GM20000 (cell line): ENCODE data around the gene MCTS1.

Experiments
- DNase-seq: peaks from one replicate; pipeline ENCODE4 v3.0.0; 2012; ENCODE audit warnings: low spot score
- CTCF ChIP-seq: IDR thresholded peaks from 2 replicates; pipeline ENCODE4 v1.5.1; 2012; ENCODE audit warnings: mild to moderate bottlenecking, control low read depth; ENCODE audit errors: extremely low read depth, missing control alignments

Gene MCTS1

GRCh38 chrX:120585702-120586101 is 18.2 kb upstream of the MCTS1 start:
- TF ChIP-seq CTCF: no peak
- DNase-seq: no peak

GRCh38 chrX:120604361-120604782 is 471 bp downstream of the MCTS1 start:
- TF ChIP-seq CTCF: no peak
- peak; percentile 28 for DNase-seq

GRCh38 chrX:120612086-120612485 is 8.2 kb downstream of the MCTS1 start:
- no peak for DNase-seq
- TF ChIP-seq CTCF: no peak

GRCh38 chrX:120614816-120615215 is 10.9 kb downstream of the MCTS1 start:
- DNase-seq: no peak
- no peak for TF ChIP-seq CTCF

- DNase-seq: no peak
- TF ChIP-seq CTCF: no peak
Measured at GRCh38 chrX:120617996-120618630, 14.2 kb downstream of the MCTS1 start.

GRCh38 chrX:120625371-120625770 is 21.5 kb downstream of the MCTS1 start:
- no peak for DNase-seq

More at GRCh38 chrX:120625371-120625770, 21.5 kb downstream of the MCTS1 start:
- TF ChIP-seq CTCF: no peak
